Occipital lobe (tissue), 2 donors: ENCODE data around the gene PDCD4. TPM values are rescaled to one million over a fixed set of nuclear protein-coding genes. Genes with fewer than 3 reads are reported as not detected.
"Not testable (repeated sequence)": the region's sequence is repeated elsewhere in the genome, so short reads cannot be mapped to it uniquely, and the experiment has no call there.

Experiments used
- DNase-seq: peaks from one replicate; lab custom pipeline; 2025; lab: John Stamatoyannopoulos, UW
- total RNA-seq: library from RNA; depleted of rRNA; stranded (reverse); fragments of >200 nt; gene quantifications from one replicate; pipeline ENCODE4 v1.2.3, GENCODE V29; 2014

Gene PDCD4
- total RNA-seq, 1 donor from 2014 or later = 61.1 TPM

DNA sequence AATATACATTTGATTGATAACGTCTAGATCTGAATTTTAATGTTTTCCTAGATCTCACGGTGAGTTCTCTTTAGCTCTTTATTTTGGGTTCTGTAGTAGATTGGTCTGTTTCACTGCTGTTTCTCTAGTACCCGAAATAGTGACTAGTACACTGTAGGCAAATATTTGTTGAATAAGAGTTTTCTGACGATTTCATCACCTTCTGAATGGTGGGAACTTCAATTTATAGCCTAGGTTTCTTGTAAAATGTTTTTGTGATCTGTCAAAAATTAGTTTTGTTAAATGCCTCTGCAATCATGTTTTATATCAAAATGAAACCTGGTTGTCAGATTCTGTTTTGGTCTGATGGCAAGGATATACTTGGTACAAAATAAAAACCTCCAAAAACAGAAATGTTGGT, 10.2 kb downstream of the PDCD4 start:
- DNase-seq = no peak

DNA sequence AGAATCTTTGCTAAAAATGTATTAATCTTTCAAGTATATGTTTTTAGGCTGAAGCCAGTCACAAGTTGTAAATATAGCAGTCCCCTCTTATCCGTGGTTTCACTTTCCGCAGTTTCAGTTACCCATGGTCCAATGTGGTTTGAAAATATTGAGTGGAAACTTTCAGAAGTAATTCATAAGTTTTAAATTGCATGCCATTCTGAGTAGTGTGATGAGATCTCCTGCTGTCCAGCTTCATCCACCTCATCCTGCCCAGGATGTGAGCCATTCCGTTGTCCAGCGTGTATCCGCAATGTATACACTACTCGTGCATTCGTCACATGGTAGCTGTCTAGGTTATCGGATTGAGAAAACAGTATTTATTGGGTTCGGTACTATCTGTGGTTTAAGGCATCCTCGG, 12.2 kb downstream of the PDCD4 start:
- DNase-seq = no peak

DNA sequence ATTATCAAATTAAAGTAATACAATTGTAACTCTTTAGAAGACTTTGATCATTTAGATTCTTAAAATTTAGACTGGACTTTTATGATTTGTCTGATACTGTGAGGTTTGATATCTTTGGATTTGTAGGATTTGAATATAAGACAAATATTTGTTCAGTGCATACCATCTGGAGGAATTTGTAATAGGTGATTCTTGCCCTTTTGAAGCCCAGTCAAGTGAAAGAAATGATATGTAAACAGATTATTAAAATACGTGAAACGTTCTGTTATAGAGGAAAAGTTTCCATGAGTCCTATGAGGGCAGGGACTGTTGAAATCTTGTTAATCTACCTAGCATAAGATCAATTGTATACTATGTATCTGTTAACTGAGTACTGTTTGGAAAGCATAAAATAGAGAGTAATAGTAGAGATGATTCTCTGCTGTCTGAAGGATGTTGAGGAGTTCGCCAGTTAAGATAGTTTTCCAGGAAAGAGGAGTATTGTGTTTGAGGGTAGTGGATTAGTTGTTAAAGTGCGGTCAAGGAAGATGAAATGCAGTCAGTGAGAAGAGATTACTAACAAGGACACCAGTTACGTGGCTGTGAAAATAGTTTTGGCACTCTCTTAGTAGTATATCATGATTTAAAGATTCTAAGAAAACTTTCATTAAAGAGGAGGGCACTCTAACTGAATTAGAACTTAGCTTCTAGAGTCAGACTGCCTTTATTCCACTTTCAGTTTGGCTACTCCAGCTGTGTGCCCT, 14.4 kb downstream of the PDCD4 start:
- DNase-seq = no peak

DNA sequence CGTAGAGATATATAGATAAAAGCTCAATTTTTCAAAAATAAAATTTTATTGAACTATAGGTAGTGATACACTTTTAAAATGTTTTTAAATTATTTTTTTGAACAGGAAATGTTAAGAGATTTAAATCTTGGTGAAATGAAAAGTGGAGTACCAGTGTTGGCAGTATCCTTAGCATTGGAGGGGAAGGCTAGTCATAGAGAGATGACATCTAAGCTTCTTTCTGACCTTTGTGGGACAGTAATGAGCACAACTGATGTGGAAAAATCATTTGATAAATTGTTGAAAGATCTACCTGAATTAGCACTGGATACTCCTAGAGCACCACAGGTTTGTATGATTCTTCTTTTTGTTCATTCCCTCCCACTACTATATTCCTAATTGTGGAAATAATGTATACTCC, 15.8 kb downstream of the PDCD4 start:
- no peak for DNase-seq

DNA sequence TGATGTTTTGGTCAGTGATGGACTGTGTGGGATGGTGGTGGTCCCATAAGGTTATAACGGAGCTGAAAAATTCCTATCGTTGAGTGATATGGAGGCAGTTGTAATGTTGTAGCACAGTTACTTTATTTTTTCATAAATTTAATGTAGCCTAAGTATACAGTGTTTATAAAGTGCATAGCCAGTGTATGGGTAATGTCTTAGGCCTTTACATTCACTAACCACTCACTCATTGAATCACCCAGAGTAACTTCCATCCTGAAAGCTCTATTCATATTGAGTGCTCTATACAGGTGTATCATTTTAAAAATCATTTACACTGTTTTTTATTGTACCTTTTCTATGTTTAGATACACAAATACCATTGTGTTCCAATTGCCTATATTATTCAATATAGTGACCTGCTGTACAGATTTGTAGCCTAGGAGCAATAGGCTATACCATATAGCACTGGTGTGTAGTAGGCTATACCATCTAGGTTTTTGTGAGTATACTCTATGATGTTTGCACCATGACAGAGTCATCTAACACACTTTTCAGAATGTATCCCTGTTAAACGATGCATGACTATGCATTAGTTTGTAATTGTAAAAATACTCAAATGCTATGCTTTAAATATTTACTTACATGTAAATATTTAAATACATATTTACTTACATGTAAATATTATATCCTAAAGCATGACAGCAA, 21.0 kb downstream of the PDCD4 start:
- no peak for DNase-seq

DNA sequence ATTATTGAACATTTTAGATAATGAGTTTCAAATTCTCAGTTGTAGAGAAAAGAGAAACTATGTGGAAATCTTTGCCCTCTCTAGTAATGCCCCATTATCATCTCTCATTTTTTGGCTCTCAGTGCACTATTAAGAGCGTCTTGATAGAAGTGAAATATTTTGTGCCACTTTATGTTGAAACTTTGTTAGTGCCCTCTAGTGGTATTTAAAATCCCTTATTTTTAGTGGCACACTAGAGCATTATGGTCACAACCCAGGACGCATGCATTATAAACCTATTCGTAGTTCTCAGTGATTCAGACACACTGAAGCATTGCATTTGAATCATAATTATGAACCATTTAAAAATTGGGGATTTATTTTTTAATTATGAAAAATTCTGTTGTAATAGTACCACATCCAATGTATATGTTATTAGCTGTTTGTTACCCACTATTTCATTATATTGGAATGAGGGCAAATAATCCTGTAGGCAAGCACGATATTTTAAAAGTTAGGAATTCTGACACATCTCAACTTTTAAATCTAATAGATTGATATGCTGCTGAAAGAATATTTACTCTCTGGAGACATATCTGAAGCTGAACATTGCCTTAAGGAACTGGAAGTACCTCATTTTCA, 21.9 kb downstream of the PDCD4 start:
- DNase-seq = no peak

DNA sequence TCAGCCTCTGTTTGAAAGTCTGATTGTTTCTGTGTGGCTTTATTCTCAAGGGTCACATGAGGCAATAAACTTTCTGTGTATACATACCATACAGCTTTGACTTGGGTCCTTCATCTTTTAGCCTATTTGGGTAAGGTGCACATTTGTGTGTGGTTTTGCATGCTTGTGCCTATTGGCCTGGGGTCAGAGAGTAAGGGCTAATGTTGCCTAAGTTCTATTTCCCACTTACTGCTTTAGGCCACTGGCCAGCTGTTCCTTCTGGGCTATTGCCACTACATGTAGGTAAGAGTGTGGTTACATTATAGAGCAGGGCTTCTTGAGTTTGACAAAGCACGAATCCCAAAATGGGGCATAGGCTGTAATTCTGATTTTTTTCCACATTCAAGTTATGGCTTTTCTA, 25.5 kb downstream of the PDCD4 start:
- DNase-seq = no peak

DNA sequence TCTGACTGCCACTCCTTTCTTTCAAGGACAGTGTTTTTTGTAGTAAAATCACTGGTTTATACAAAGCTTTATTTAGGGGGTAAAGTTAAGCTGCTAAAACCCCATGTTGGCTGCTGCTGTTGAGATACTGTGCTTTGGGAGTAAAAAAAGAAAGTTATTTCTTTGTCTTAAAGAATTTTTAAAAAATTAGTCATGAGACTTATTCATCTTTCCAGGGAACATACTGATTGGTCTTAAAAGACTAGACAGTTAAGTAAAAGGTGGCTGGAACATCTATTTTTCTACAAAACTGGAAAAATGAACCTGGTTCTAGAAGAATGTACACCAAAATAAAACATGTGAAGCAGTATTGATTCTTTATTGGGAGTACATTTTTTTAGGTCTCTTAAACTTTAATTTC, 26.7 kb downstream of the PDCD4 start:
- DNase-seq = no peak

DNA sequence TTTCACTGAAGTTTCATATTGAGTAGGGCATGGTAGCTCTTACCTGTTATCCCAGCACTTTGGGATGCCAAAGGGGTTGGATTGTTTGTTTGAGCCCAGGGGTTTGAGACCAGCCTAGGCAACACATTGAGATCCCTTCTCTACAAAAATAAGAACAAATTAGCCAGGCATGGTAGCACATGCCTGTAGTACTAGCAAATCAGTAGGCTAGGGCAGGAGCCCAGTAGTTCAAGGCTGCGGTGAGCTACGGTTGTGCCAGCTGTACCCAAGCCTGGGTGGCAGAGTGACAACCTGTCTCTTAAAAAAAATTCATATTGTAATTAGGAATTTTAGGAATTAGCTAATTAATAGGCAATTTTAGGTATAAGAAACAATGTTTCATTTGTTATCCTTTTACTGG, 29.3 kb downstream of the PDCD4 start:
- no peak for DNase-seq

DNA sequence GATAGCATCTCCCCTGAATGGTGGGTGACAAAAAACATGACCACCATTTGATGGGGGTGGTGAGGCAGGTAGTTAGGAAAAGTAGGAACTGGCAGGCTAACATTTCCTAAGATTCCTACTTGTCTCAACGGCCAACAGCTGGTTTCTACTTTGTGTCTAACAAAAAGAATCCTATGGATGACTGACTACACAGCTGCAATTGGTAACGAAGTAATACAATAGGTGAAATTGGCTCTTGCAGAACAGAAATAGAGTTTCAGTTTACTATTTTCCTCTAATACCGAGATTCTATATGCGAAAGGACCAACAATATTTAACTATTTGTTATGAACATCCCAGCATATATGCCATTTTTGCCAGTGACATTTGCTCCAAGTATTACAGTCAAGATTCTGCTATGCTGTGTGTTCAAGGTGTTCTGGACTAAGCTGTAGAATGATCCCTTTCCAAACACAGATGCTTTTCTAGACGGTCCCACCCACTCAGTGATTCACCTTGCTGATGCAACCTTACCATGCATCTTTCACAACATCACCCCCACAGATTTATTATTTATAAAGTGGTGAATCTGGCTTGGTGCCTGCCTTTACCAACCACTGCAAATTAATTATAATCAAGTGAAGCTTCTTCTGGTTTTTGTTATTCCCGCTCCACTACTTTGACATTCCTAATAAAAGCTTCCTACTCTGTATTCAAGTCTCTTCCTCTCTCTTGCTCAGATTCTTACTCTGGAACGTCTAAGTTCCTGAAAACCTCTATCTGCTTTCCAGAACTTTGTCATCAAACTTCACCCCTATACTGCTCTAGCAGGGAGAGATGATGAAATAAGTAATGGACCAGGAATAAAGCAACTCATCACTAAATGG, 30.5 kb downstream of the PDCD4 start:
- DNase-seq = no peak

DNA sequence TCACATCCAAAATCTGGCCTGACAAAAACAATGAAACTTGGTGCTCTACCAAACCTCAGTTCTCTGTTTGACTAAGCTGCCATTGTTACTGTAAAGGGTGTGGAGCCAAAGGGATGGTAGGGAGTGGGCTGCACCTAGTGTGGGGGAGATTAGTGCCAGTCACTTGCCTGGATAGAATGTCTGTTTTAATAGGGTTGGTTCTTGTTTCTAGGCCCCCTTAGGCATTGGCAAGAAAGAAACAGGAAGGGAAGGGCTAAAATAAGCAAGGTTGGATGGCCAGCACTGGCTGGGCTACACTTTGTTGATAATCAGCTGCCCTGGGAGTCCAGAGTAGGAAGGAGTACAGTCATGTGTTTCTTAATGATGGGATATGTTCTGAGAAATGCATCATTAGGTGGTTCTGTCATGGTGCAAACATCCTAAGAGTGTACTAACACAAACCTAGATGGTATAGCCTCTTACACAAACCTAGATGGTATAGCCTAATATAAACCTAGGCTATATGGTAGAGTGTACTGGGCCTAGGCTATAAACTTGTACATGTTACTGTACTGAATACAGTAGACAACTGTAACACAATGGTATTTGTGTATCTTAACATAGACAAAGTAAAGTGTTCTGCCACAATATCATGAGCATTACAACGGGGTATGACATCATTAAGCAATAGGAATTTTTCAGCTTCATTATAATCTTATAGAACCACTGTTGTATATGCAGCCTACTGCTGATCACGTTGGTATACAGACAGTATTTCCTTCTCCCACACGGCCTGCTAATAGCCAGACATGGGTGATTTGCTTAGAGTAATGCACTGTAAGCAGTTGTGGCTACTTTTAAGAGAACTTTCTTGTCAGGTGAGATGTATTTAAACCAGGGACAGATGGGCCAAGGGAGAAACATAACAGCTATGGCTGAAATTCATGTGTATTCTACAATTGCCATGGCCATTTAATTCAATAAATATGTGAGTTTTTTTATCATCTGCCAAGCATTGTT, 31.9 kb downstream of the PDCD4 start:
- DNase-seq = no peak

DNA sequence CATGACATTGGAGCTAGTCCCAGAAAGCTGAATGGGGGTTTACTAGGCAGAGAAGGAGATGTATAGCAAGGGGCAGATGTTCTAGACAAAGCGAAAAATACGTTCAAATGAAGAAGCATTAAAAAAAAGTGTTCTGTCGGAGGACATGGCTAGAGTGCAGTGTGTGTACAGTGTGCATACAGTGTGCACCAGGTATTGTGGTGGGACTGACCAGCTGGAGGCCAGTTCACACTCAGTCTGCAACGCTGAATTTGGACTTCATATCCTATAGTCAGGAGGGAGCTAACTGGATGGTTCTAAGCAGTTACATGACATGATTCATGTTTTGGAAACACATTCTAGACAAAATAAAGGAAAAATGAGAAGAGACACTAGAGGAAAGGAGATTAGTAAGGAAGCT, 38.4 kb downstream of the PDCD4 start:
- no peak for DNase-seq

DNA sequence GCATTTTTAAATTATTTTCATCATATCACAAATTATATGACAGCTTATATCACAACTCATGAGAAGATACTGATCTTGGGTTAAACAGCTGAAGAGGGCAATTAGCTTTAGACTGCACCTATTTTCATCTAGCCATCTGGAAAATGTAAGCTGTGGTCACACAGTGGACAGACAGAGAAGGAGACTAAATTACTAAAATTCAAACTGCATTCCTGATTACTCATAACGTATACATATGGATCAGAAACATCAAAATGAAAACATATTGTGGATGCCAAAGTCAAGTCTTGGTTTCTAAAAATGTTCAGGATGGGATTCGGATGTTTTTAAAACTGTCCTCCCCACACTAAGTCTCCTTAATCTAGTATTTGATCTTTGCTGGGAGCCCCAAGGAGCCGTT, 40.6 kb downstream of the PDCD4 start:
- DNase-seq = no peak

DNA sequence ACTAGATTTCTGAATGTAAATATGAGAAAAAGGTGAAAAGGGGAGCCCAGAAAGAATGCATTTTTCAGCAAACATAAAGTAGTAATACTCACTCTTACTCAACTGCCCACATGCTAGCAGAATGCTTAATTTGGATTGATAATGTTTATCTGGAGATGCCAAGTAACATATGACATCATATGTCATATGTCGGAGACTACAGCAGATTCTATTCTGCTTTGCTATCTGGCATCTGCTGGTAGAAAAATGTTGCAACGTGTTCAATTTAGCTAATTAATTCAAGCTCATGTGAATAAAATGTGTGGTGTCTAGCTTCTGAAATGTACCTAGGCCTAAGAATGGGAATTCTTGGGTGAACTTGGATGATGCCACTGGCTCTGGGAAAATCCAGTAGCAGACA, 42.7 kb downstream of the PDCD4 start:
- no peak for DNase-seq

DNA sequence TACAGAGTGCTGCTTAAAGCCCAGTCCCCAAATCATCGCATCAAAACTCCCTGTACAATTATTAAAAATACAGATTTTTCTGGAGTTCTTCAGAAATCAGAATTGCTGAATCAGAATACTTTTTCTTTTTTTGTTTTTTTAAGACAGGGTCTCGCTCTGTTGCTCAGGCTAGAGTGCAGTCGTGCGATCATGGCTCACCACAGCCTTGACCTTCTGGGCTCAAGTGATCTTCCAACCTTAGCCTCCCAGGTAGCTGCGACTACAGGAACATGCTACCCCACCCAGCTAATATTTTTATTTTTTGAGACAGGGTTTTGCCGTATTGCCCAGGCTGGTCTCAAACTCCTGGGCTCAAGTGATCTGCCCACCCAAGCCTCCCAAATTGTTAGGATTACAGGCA, 43.3 kb downstream of the PDCD4 start:
- no peak for DNase-seq

DNA sequence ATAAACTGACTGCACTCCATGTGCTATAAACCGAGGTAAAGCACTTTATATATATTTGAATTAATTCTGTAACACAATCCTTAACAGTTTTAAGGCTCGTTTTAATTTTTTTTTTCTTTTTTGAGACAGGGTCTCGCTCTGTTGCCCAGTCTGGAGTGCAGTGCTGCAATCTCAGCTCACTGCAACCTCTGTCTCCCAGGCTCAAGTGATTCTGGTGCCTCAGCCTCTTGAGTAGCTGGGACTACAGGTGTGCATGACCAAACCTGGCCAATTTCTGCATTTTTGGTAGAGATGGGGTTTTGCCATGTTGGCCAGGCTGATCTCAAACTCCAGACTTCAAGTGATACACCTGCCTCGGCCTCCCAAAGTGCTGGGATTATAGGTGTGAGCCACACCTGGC, 43.9 kb downstream of the PDCD4 start:
- DNase-seq = not testable (repeated sequence)

DNA sequence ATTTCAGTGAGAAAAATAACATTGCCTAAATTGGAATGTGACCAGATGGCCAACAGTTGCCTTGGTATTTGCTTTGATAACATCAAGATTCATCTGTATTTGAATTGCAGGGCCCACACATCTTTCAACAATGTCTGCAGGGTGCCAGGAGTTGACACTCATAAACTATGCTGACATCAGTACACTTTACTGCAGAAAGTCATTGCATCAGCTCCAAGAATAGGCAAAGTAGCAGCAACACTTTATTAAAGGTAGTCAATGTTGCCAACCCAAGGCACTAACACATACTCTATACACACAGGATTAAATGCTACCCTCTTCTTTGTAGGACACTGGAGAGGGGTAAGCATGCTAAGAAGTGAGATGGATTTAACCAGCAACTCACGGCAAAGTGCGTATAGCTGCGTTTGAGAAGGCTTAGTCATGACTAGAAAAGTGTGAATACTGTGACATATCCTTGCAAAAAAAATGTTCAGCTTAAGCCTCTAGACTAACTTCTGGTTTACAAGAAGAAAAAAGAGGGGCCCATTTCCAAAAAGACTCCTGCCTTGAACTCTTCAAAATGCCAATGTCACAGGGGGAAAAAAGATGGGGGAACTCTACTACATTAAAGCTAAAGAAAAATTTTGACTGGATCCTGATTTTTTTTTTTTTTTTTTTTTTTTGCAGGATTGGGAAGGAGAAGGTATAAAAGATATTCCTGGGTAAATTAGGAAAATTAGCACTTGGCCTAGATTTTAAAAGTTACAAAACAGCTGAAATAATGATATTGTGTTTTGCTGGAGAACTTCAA, 45.0 kb downstream of the PDCD4 start:
- DNase-seq = no peak

DNA sequence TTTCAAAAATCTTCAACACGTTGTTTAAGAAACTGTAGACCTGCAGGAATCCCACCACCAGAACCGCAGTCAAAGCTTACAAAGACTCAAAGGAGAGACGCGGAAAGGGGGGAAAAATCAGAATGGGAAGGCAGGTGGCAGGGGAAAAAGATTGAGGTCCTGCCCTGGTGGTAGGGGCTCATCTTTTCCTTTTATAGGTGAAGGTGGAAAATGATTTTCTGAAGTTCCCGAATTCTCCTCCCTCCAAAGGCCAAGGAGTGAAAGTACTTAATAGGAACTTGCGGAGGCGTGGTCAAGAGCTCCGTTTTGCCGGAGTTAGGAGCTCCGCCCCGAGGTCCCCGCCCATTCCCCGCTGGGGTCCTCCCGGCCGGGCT, 46.5 kb downstream of the PDCD4 start:
- DNase-seq = no peak

DNA sequence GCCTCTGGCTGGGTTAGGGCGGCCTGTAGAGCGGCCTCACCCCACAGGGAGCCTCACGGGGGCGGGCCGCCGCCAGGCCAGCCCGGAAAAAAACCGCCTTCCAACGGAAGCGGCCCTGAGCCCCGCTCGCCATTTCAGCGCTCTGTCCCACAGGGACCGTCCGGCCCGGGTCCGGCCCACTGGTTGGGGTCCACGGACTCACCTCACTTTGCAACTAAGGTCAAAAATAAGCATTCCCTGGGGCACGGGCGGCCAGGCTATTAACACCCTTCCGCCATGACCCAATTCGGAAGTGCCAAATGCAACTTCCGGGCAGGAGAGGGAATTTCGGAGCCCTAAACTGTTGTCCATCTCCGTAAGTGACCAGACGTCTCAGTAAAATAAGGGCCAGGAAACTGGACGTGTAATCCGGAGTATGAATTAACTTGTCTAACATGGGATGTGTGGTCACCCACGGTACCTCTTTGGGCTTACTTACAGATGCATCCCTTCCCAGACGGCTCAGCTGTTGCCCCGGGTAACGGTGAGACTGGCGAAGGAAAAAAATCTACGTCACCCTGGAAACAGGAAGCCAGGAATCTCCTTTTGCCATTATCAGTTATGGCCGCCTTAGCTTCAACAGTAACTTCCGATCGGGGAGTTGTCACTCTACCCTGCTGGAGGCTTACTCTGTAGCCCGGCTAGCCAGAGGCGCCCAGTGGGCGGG, 47.1 kb downstream of the PDCD4 start, which contains the start of gene BBIP1:
Gene BBIP1, minus strand, starts transcription at position 538 of the 706 bp plus-strand sequence. CDS start 1,023 bp downstream, outside the sequence.
- peak; percentile 81 for DNase-seq
